Measurements from ENCODE around the gene GPR35. TPM values are rescaled to one million over a fixed set of nuclear protein-coding genes. Genes with fewer than 3 reads are reported as not detected.

Gene GPR35
- total RNA-seq, 1 experiment from 2014 or later: 2.4 TPM

GRCh38 chr2:240593026-240593702 lies 32.1 kb upstream of the GPR35 start:
- ATAC-seq (no peak), DNase-seq (no peak)
- H3K36me3 ChIP-seq (ENCODE audit: low read depth, low read length): no peaks in the 10 kb centered on the region
- intact Hi-C loops (cut with micrococcal nuclease): no loop called here
- H3K9me3 ChIP-seq (ENCODE audit: low read length): no peaks in the 10 kb centered on the region
- H2AFZ ChIP-seq (ENCODE audit: low read length): no peak overlapping the region
- H3F3A ChIP-seq (ENCODE audit: low read length, unreplicated experiment): no peaks in the 10 kb centered on the region
- H3K27me3 ChIP-seq (ENCODE audit: low read length): no peaks in the 10 kb centered on the region
- no peak overlapping the region for H3K27ac ChIP-seq (ENCODE audit: low read length)
- peaks cover 44% of the 10 kb centered on the region for H3K79me2 ChIP-seq (ENCODE audit: low read length)
- no peak overlapping the region for H3K4me2 ChIP-seq (ENCODE audit: low read length)
- ChIA-PET POLR2A (ENCODE audit: unreplicated experiment) (no interaction called here), CTCF (no interaction called here)
- no peak overlapping the region for H3K9ac ChIP-seq (ENCODE audit: low read length)
- no peaks in the 10 kb centered on the region for H3K9me2 ChIP-seq (replicated peaks; ENCODE audit: low read length)
- H3K4me3 ChIP-seq (ENCODE audit: low read length): no peak overlapping the region
- TF ChIP-seq EZH2phosphoT487 (IDR thresholded peaks at IDR 0.05; ENCODE audit: borderline replicate concordance, low read length) (no peak), EZH2 (IDR thresholded peaks at IDR 0.05; ENCODE audit: low read length, unreplicated experiment) (no peak), CTCF (conservative IDR thresholded peaks at IDR 0.05; ENCODE audit: low read depth, low read length) (no peak)
- H3K4me1 ChIP-seq (ENCODE audit: insufficient read depth, low read length): peaks cover 4% of the 10 kb centered on the region; the same call in 1 of the 2 replicates
- H4K20me1 ChIP-seq (ENCODE audit: low read length): peaks cover 4% of the 10 kb centered on the region; the same call in 1 of the 2 replicates
- BruUV-seq (replicated peaks): no TSS peak

GRCh38 chr2:240593703-240594451 lies 31.4 kb upstream of the GPR35 start:
- Histone ChIP-seq H4K20me1 (ENCODE audit: low read length) (no peaks in the 10 kb centered on the region), H3K9me3 (ENCODE audit: low read length) (no peaks in the 10 kb centered on the region), H3F3A (ENCODE audit: low read length, unreplicated experiment) (no peaks in the 10 kb centered on the region), H3K4me2 (ENCODE audit: low read length) (no peak overlapping the region), H2AFZ (ENCODE audit: low read length) (no peak overlapping the region), H3K4me1 (ENCODE audit: insufficient read depth, low read length) (no peaks in the 10 kb centered on the region), H3K27me3 (ENCODE audit: low read length) (no peaks in the 10 kb centered on the region), H3K9ac (ENCODE audit: low read length) (no peak overlapping the region), H3K36me3 (ENCODE audit: low read depth, low read length) (no peaks in the 10 kb centered on the region), H3K4me3 (ENCODE audit: low read length) (no peak overlapping the region), H3K9me2 (replicated peaks; ENCODE audit: low read length) (no peaks in the 10 kb centered on the region), H3K27ac (ENCODE audit: low read length) (no peak overlapping the region), H3K79me2 (ENCODE audit: low read length) (peaks cover 36% of the 10 kb centered on the region)
- DNase-seq (no peak), ATAC-seq (no peak)
- no TSS peak for BruUV-seq (replicated peaks)
- CTCF ChIA-PET: no interaction called here
- TF ChIP-seq CTCF (conservative IDR thresholded peaks at IDR 0.05; ENCODE audit: low read depth, low read length) (no peak), EZH2phosphoT487 (IDR thresholded peaks at IDR 0.05; ENCODE audit: borderline replicate concordance, low read length) (no peak), EZH2 (IDR thresholded peaks at IDR 0.05; ENCODE audit: low read length, unreplicated experiment) (no peak)
- intact Hi-C loops (cut with micrococcal nuclease): no loop called here
- POLR2A ChIA-PET (ENCODE audit: unreplicated experiment): interaction anchor here (0.8 kb wide), 1 partner anchor 29 kb away, joined by 3 read pairs; no protein-coding TSS in a partner anchor

Measured in PC-3 (cell line).